ENCODE results near the gene HP.
"Not testable (repeated sequence)": the region's sequence is repeated elsewhere in the genome, so short reads cannot be mapped to it uniquely, and the experiment has no call there.

HP gene

GRCh38 chr16:72054254-72054847 is at the start of gene HP:
Gene HP, plus strand, starts transcription at chr16:72054505. Its CDS starts 148 bp downstream, at chr16:72054653.
- not testable (repeated sequence) for H3K4me3 ChIP-seq (ENCODE audit: low read depth, low read length); H3K4me1 ChIP-seq (ENCODE audit: control insufficient read depth, insufficient read depth, low read length); H3K9me3 ChIP-seq (ENCODE audit: control insufficient read depth, insufficient read depth, low read depth, low read length); H3K27ac ChIP-seq (ENCODE audit: low read depth, low read length); H3K36me3 ChIP-seq (ENCODE audit: control insufficient read depth, insufficient read depth, low read length); H3K27me3 ChIP-seq (ENCODE audit: control insufficient read depth, insufficient read depth, low read length); H3K9ac ChIP-seq (ENCODE audit: low read length)

GRCh38 chr16:72008065-72008423 is 46.3 kb upstream of the HP start:
- Histone ChIP-seq H3K36me3 (ENCODE audit: control insufficient read depth, insufficient read depth, low read length) (peaks cover 15% of the 10 kb centered on the region; the same call in 1 of the 2 replicates), H3K4me3 (ENCODE audit: low read depth, low read length) (peak overlapping the region; percentile 46)
- H3K27me3 ChIP-seq (ENCODE audit: control insufficient read depth, insufficient read depth, low read length); H3K9me3 ChIP-seq (ENCODE audit: control insufficient read depth, insufficient read depth, low read depth, low read length); H3K27ac ChIP-seq (ENCODE audit: low read depth, low read length); H3K4me1 ChIP-seq (ENCODE audit: control insufficient read depth, insufficient read depth, low read length); H3K9ac ChIP-seq (ENCODE audit: low read length): not testable (repeated sequence)

- H3K9ac ChIP-seq (ENCODE audit: low read length): peak within 1 kb of the TSS; percentile 81
- peak within 1 kb of the TSS; percentile 91 for H3K4me3 ChIP-seq (ENCODE audit: low read depth, low read length)
- H3K9me3 ChIP-seq (ENCODE audit: control insufficient read depth, insufficient read depth, low read depth, low read length): no peaks in the 10 kb centered on the region
- H3K27ac ChIP-seq (ENCODE audit: low read depth, low read length): 0 out of 2 replicates have a peak within 1 kb of the TSS, but pooled peaks have one; percentile 26
- no peaks in the 10 kb centered on the region for H3K27me3 ChIP-seq (ENCODE audit: control insufficient read depth, insufficient read depth, low read length)
- peaks cover 18% of the 10 kb centered on the region; the same call in 1 of the 2 replicates for H3K36me3 ChIP-seq (ENCODE audit: control insufficient read depth, insufficient read depth, low read length)
- H3K4me1 ChIP-seq (ENCODE audit: control insufficient read depth, insufficient read depth, low read length): peaks cover 3% of the 10 kb centered on the region; the same call in 1 of the 2 replicates
Measured at GRCh38 chr16:72008424-72009216, 45.7 kb upstream of the HP start, which contains the start of gene DHODH. Gene DHODH, plus strand, starts transcription at chr16:72008744. Its CDS starts 21 bp downstream, at chr16:72008765.

- Histone ChIP-seq H3K4me3 (ENCODE audit: low read depth, low read length) (no peak overlapping the region), H3K9me3 (ENCODE audit: control insufficient read depth, insufficient read depth, low read depth, low read length) (no peaks in the 10 kb centered on the region), H3K36me3 (ENCODE audit: control insufficient read depth, insufficient read depth, low read length) (peaks cover 22% of the 10 kb centered on the region; the same call in 1 of the 2 replicates), H3K27ac (ENCODE audit: low read depth, low read length) (no peak overlapping the region), H3K9ac (ENCODE audit: low read length) (no peak overlapping the region), H3K4me1 (ENCODE audit: control insufficient read depth, insufficient read depth, low read length) (peaks cover 3% of the 10 kb centered on the region; the same call in 1 of the 2 replicates), H3K27me3 (ENCODE audit: control insufficient read depth, insufficient read depth, low read length) (no peaks in the 10 kb centered on the region)
Measured at GRCh38 chr16:72009779-72010178, 44.5 kb upstream of the HP start.

GRCh38 chr16:72012607-72013006 is 41.7 kb upstream of the HP start:
- Histone ChIP-seq H3K27ac (ENCODE audit: low read depth, low read length) (no peak overlapping the region), H3K36me3 (ENCODE audit: control insufficient read depth, insufficient read depth, low read length) (peaks cover 46% of the 10 kb centered on the region), H3K9ac (ENCODE audit: low read length) (no peak overlapping the region), H3K4me3 (ENCODE audit: low read depth, low read length) (no peak overlapping the region), H3K9me3 (ENCODE audit: control insufficient read depth, insufficient read depth, low read depth, low read length) (no peaks in the 10 kb centered on the region), H3K4me1 (ENCODE audit: control insufficient read depth, insufficient read depth, low read length) (peaks cover 3% of the 10 kb centered on the region; the same call in 1 of the 2 replicates), H3K27me3 (ENCODE audit: control insufficient read depth, insufficient read depth, low read length) (no peaks in the 10 kb centered on the region)

- no peaks in the 10 kb centered on the region for H3K27me3 ChIP-seq (ENCODE audit: control insufficient read depth, insufficient read depth, low read length)
- peaks cover 50% of the 10 kb centered on the region for H3K36me3 ChIP-seq (ENCODE audit: control insufficient read depth, insufficient read depth, low read length)
- H3K4me1 ChIP-seq (ENCODE audit: control insufficient read depth, insufficient read depth, low read length): peaks cover 3% of the 10 kb centered on the region; the same call in 1 of the 2 replicates
- no peak overlapping the region for H3K27ac ChIP-seq (ENCODE audit: low read depth, low read length)
- no peak overlapping the region for H3K4me3 ChIP-seq (ENCODE audit: low read depth, low read length)
- no peaks in the 10 kb centered on the region for H3K9me3 ChIP-seq (ENCODE audit: control insufficient read depth, insufficient read depth, low read depth, low read length)
- H3K9ac ChIP-seq (ENCODE audit: low read length): no peak overlapping the region
Measured at GRCh38 chr16:72013389-72013788, 40.9 kb upstream of the HP start.

- Histone ChIP-seq H3K4me1 (ENCODE audit: control insufficient read depth, insufficient read depth, low read length) (peaks cover 3% of the 10 kb centered on the region; the same call in 1 of the 2 replicates), H3K9ac (ENCODE audit: low read length) (no peak overlapping the region), H3K9me3 (ENCODE audit: control insufficient read depth, insufficient read depth, low read depth, low read length) (no peaks in the 10 kb centered on the region), H3K27ac (ENCODE audit: low read depth, low read length) (no peak overlapping the region), H3K4me3 (ENCODE audit: low read depth, low read length) (no peak overlapping the region), H3K27me3 (ENCODE audit: control insufficient read depth, insufficient read depth, low read length) (no peaks in the 10 kb centered on the region), H3K36me3 (ENCODE audit: control insufficient read depth, insufficient read depth, low read length) (peaks cover 54% of the 10 kb centered on the region)
Measured at GRCh38 chr16:72013888-72014581, 40.3 kb upstream of the HP start.

- Histone ChIP-seq H3K27ac (ENCODE audit: low read depth, low read length) (no peak overlapping the region), H3K36me3 (ENCODE audit: control insufficient read depth, insufficient read depth, low read length) (peaks cover 60% of the 10 kb centered on the region)
Measured at GRCh38 chr16:72014675-72015074, 39.6 kb upstream of the HP start.

GRCh38 chr16:72015124-72015523 is 39.2 kb upstream of the HP start:
- peaks cover 3% of the 10 kb centered on the region; the same call in 1 of the 2 replicates for H3K4me1 ChIP-seq (ENCODE audit: control insufficient read depth, insufficient read depth, low read length)
- no peak overlapping the region for H3K9ac ChIP-seq (ENCODE audit: low read length)
- no peaks in the 10 kb centered on the region for H3K9me3 ChIP-seq (ENCODE audit: control insufficient read depth, insufficient read depth, low read depth, low read length)
- H3K4me3 ChIP-seq (ENCODE audit: low read depth, low read length): no peak overlapping the region
- H3K36me3 ChIP-seq (ENCODE audit: control insufficient read depth, insufficient read depth, low read length): peaks cover 60% of the 10 kb centered on the region
- no peak overlapping the region for H3K27ac ChIP-seq (ENCODE audit: low read depth, low read length)
- no peaks in the 10 kb centered on the region for H3K27me3 ChIP-seq (ENCODE audit: control insufficient read depth, insufficient read depth, low read length)

More at GRCh38 chr16:72014675-72015074, 39.6 kb upstream of the HP start:
- H3K4me1 ChIP-seq (ENCODE audit: control insufficient read depth, insufficient read depth, low read length): peaks cover 3% of the 10 kb centered on the region; the same call in 1 of the 2 replicates
- H3K9me3 ChIP-seq (ENCODE audit: control insufficient read depth, insufficient read depth, low read depth, low read length): no peaks in the 10 kb centered on the region
- no peaks in the 10 kb centered on the region for H3K27me3 ChIP-seq (ENCODE audit: control insufficient read depth, insufficient read depth, low read length)
- H3K9ac ChIP-seq (ENCODE audit: low read length): no peak overlapping the region
- H3K4me3 ChIP-seq (ENCODE audit: low read depth, low read length): no peak overlapping the region

- Histone ChIP-seq H3K4me3 (ENCODE audit: low read depth, low read length) (no peak overlapping the region), H3K4me1 (ENCODE audit: control insufficient read depth, insufficient read depth, low read length) (no peaks in the 10 kb centered on the region; the same call in 1 of the 2 replicates), H3K9ac (ENCODE audit: low read length) (no peak overlapping the region), H3K27me3 (ENCODE audit: control insufficient read depth, insufficient read depth, low read length) (no peaks in the 10 kb centered on the region), H3K27ac (ENCODE audit: low read depth, low read length) (no peak overlapping the region), H3K9me3 (ENCODE audit: control insufficient read depth, insufficient read depth, low read depth, low read length) (no peaks in the 10 kb centered on the region), H3K36me3 (ENCODE audit: control insufficient read depth, insufficient read depth, low read length) (peaks cover 68% of the 10 kb centered on the region)
Measured at GRCh38 chr16:72018470-72018869, 35.8 kb upstream of the HP start.
